Endothelial cell of umbilical vein (primary cell): ENCODE data around the gene CRK. TPM values are rescaled to one million over a fixed set of nuclear protein-coding genes. Genes with fewer than 3 reads are reported as not detected.

Experiments
- BruUV-seq: library from RNA; stranded (reverse); fragments of 400-500 nt; replicated peaks from 2 replicates; lab custom pipeline; 2021; lab: Mats Ljungman, UMichigan
- CTCF ChIA-PET: fragments of 300-600, 350-600 bp; sonication (Branson Sonifier 250); formaldehyde crosslinking; loops from one replicate; lab custom pipeline; 2021; ENCODE audit warnings: antibody characterized with exemption, inconsistent platforms; lab: Charles Lee
- POLR2A ChIA-PET: fragments of 300-600, 350-600 bp; sonication (Branson Sonifier 250); formaldehyde crosslinking; loops from one replicate; lab custom pipeline; 2021; ENCODE audit warnings: antibody characterized with exemption, inconsistent platforms; lab: Charles Lee
- DNase-seq: peaks from one replicate; pipeline ENCODE4 v3.0.0-alpha.2; 2011; ENCODE audit warnings: low read depth, low spot score
- FAIRE-seq: peaks from 2 replicates; lab custom pipeline; 2011; peaks lifted over from hg19 to GRCh38; lab: Jason Lieb, UNC
- H2AFZ ChIP-seq: 2 replicates; pipeline ENCODE4 v1.6.0; 2012; ENCODE audit warnings: low read depth, low read length, control low read depth, inconsistent platforms
- H3K27ac ChIP-seq: 2 replicates; pipeline ENCODE4 v1.5.1; 2011; ENCODE audit warnings: low read depth, mild to moderate bottlenecking, control low read depth, low read length, moderate library complexity; ENCODE audit not compliant: insufficient read depth
- H3K27me3 ChIP-seq, 2 experiments: 2 replicates each; pipeline versions ENCODE4 v1.6.0 to v1.6.1; 2011; ENCODE audit warnings: low read length in 2 of 2, mixed read lengths in 1 of 2; ENCODE audit not compliant: control insufficient read depth in 2 of 2, insufficient read depth in 2 of 2
- H3K36me3 ChIP-seq, 2 experiments: 2 replicates in 1 of 2; 3 replicates in 1 of 2; pipeline ENCODE4 v1.5.1; 2011; ENCODE audit warnings: low read length in 2 of 2, mild to moderate bottlenecking in 1 of 2, moderate library complexity in 1 of 2; ENCODE audit not compliant: control insufficient read depth in 2 of 2, insufficient read depth in 2 of 2; ENCODE audit errors: extremely low read depth in 1 of 2
- H3K4me1 ChIP-seq: 3 replicates; pipeline ENCODE4 v1.5.1; 2011; ENCODE audit warnings: mild to moderate bottlenecking, low read length; ENCODE audit not compliant: control insufficient read depth, insufficient read depth; ENCODE audit errors: extremely low read depth
- H3K4me2 ChIP-seq: 2 replicates; pipeline ENCODE4 v1.6.1; 2011; ENCODE audit warnings: low read length, control low read depth, mixed read lengths; ENCODE audit not compliant: insufficient read depth
- H3K4me3 ChIP-seq, 3 experiments: fragments of 200-600 bp in 1 of 3; sonication (generic), shearing (Covaris generic) in 1 of 3; replicated peaks in 1 of 3; 2 replicates each; pipeline ENCODE4 v1.5.1; 2011 to 2016; ENCODE audit warnings: control low read depth in 3 of 3, low read length in 3 of 3, mild to moderate bottlenecking in 2 of 3, inconsistent platforms in 1 of 3, low read depth in 1 of 3, moderate library complexity in 1 of 3; ENCODE audit not compliant: insufficient read depth in 1 of 3
- H3K79me2 ChIP-seq: 2 replicates; pipeline ENCODE4 v1.6.0; 2012; ENCODE audit warnings: low read length, inconsistent platforms; ENCODE audit not compliant: control insufficient read depth, insufficient read depth
- H3K9ac ChIP-seq: replicated peaks from 2 replicates; pipeline ENCODE3; 2011; ENCODE audit warnings: low read length, control low read depth; ENCODE audit not compliant: insufficient read depth; ENCODE audit errors: extremely low read depth
- H3K9me1 ChIP-seq: replicated peaks from 3 replicates; pipeline ENCODE4 v1.6.0; 2011; ENCODE audit warnings: mild to moderate bottlenecking, low read length; ENCODE audit not compliant: control insufficient read depth, insufficient read depth; ENCODE audit errors: extremely low read depth
- H3K9me3 ChIP-seq: replicated peaks from 2 replicates; pipeline ENCODE4 v1.5.1; 2012; ENCODE audit warnings: low read length, inconsistent platforms; ENCODE audit not compliant: control insufficient read depth, insufficient read depth
- H4K20me1 ChIP-seq: replicated peaks from 2 replicates; pipeline ENCODE3; 2011; ENCODE audit warnings: mild to moderate bottlenecking, low read length; ENCODE audit not compliant: control insufficient read depth, insufficient read depth; ENCODE audit errors: extremely low read depth
- CTCF ChIP-seq, 2 donors: IDR thresholded peaks; 1 replicate in 1 of 2; 2 replicates in 1 of 2; pipeline ENCODE4 v1.5.1; 2011; ENCODE audit warnings: low read length in 2 of 2, mild to moderate bottlenecking in 2 of 2, moderate library complexity in 2 of 2, control low read depth in 1 of 2, inconsistent platforms in 1 of 2, low read depth in 1 of 2; ENCODE audit not compliant: insufficient read depth in 1 of 2; ENCODE audit errors: extremely low read depth in 1 of 2
- EZH2 ChIP-seq: IDR thresholded peaks from 2 replicates; pipeline ENCODE4 v1.6.1; 2012; ENCODE audit warnings: borderline replicate concordance, low read depth, mild to moderate bottlenecking, moderate library complexity, low read length, inconsistent platforms; ENCODE audit not compliant: severe bottlenecking
- FOS ChIP-seq: IDR thresholded peaks from 2 replicates; pipeline ENCODE4 v1.6.1; 2011; ENCODE audit warnings: mild to moderate bottlenecking, low read length, moderate library complexity, borderline replicate concordance; ENCODE audit not compliant: insufficient read depth
- GATA2 ChIP-seq: IDR thresholded peaks from 2 replicates; pipeline ENCODE4 v1.7.0; 2011; ENCODE audit warnings: low read depth, mild to moderate bottlenecking, moderate library complexity, mixed read lengths, low read length; ENCODE audit not compliant: insufficient read length, insufficient read depth
- JUN ChIP-seq: IDR thresholded peaks from 2 replicates; pipeline ENCODE4 v1.6.1; 2011; ENCODE audit warnings: borderline replicate concordance, low read depth; ENCODE audit not compliant: insufficient read length, insufficient read depth
- MYC ChIP-seq: IDR thresholded peaks from one replicate; pipeline ENCODE4 v1.6.1; 2011; ENCODE audit warnings: mild to moderate bottlenecking, low read depth, low read length
- POLR2A ChIP-seq: IDR thresholded peaks from 2 replicates; pipeline ENCODE4 v1.6.1; 2012; ENCODE audit warnings: low read depth, mild to moderate bottlenecking, control low read depth, low read length
- POLR2AphosphoS5 ChIP-seq: IDR thresholded peaks from 2 replicates; pipeline ENCODE4 v1.6.1; 2012; ENCODE audit warnings: low read depth, mild to moderate bottlenecking, control low read depth, low read length, moderate library complexity; ENCODE audit not compliant: insufficient read depth
- dilution Hi-C: fragments of 300-500 bp; cut with MboI; formaldehyde crosslinking; loops from one replicate; pipeline ENCODE4 v1.15.0; 2019; ENCODE audit warnings: low sequenced_read_pairs; ENCODE audit not compliant: extremely low pct_ligation_motif_present
- intact Hi-C: fragments of 100-400 bp; cut with micrococcal nuclease; formaldehyde crosslinking; loops from one replicate; pipeline ENCODE4 v1.10.0; 2022
- polyA plus RNA-seq, 4 experiments: library from polyadenylated mRNA; depleted of rRNA in 3 of 4; stranded (reverse) in 3 of 4; unstranded in 1 of 4; fragments of >200 nt; gene quantifications; 2 replicates each; pipeline versions ENCODE4 v1.2.1 to v1.2.3, GENCODE V29; 2011 to 2012; ENCODE audit warnings: missing spikeins in 1 of 4
- total RNA-seq: library from RNA; stranded (reverse); gene quantifications from 2 replicates; pipeline ENCODE4 v1.2.3, GENCODE V29; 2021
- TF ChIP-seq, protein P1 (sequence below): IDR thresholded peaks from 2 replicates; pipeline ENCODE4 v1.6.1; 2011; ENCODE audit not compliant: insufficient read depth, insufficient read length

Gene CRK
- total and polyA plus RNA-seq, 2 donors (not counting 3 experiments of a cell fraction or from before 2014, with no cell fraction given), result 52.8 to 67.2 TPM

- no peak overlapping the region for H3K4me3 ChIP-seq
- H4K20me1 ChIP-seq, result no peaks in the 10 kb centered on the region
- DNase-seq, result no peak
- no peaks in the 10 kb centered on the region for H3K9me1 ChIP-seq
- no peaks in the 10 kb centered on the region for H3K9me3 ChIP-seq
- dilution Hi-C loops, result no loop called here
- POLR2A ChIA-PET, result no interaction called here
- no peaks in the 10 kb centered on the region for H3K27me3 ChIP-seq
- peaks cover 19% of the 10 kb centered on the region for H3K4me1 ChIP-seq
- H3K9ac ChIP-seq, result no peak overlapping the region
- H3K79me2 ChIP-seq, result peaks cover 19% of the 10 kb centered on the region
- TF ChIP-seq CTCF (IDR thresholded peaks at IDR 0.05; ENCODE audit: extremely low read depth in 1 of 2, insufficient read depth in 1 of 2, low read depth in 1 of 2, low read length in 2 of 2) (no peak), MYC (no peak), POLR2AphosphoS5 (no peak), POLR2A (no peak), FOS (no peak), JUN (no peak), EZH2 (no peak), GATA2 (no peak)
- TF ChIP-seq, protein P1, sequence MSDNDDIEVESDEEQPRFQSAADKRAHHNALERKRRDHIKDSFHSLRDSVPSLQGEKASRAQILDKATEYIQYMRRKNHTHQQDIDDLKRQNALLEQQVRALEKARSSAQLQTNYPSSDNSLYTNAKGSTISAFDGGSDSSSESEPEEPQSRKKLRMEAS, result no peak
- FAIRE-seq, result no peak
- intact Hi-C loops, result no loop called here
- no peak overlapping the region for H2AFZ ChIP-seq
- BruUV-seq, result no TSS peak
- CTCF ChIA-PET, result interaction anchor here (1.0 to 1.3 kb wide), 2 partner anchors 31 to 119 kb away, joined by 3 to 6 read pairs; no protein-coding TSS in a partner anchor
- H3K27ac ChIP-seq, result no peak overlapping the region
- H3K4me2 ChIP-seq, result no peak overlapping the region
- H3K36me3 ChIP-seq, result peaks cover 8 to 19% of the 10 kb centered on the region in 2 experiments
These were observed 28.1 kb upstream of the CRK start for GRCh38 chr17:1484060-1484535.
